Ovary (tissue), 9 donors: Measurements from ENCODE around the gene TMEM258. TPM values are rescaled to one million over a fixed set of nuclear protein-coding genes. Genes with fewer than 3 reads are reported as not detected.

Source experiments
- DNase-seq, 5 donors: peaks; one replicate each; pipeline ENCODE4 v3.0.0-alpha.2; 2019 to 2020
- H3K27ac ChIP-seq, 2 donors: fragments of 200-600 bp; one replicate each; pipeline versions ENCODE4 v1.5.1 to v1.8.0; 2019 to 2022
- H3K27me3 ChIP-seq: fragments of 200-600 bp; one replicate; pipeline ENCODE4 v1.8.0; 2022
- H3K36me3 ChIP-seq: fragments of 200-600 bp; sonication (generic); one replicate; pipeline ENCODE4 v1.5.1; 2019
- H3K4me1 ChIP-seq: one replicate; pipeline ENCODE4 v1.8.1; 2013; ENCODE audit warnings: mild to moderate bottlenecking, moderate library complexity; ENCODE audit not compliant: insufficient read depth
- H3K4me3 ChIP-seq: fragments of 200-600 bp; sonication (generic); one replicate; pipeline ENCODE4 v1.5.1; 2017
- H3K9me3 ChIP-seq, 2 donors: fragments of 200-600 bp in 1 of 2; sonication (generic) in 1 of 2; one replicate each; pipeline versions ENCODE4 v1.5.1 to v1.8.1; 2013 to 2019; ENCODE audit warnings: mild to moderate bottlenecking in 1 of 2, moderate library complexity in 1 of 2
- EP300 ChIP-seq: sonication (generic); formaldehyde crosslinking; IDR thresholded peaks from one replicate; pipeline ENCODE4 v1.6.1; 2017; ENCODE audit warnings: antibody characterized with exemption
- POLR2A ChIP-seq: fragments of 450-650 bp; IDR thresholded peaks from one replicate; pipeline ENCODE4 v1.6.1; 2017; ENCODE audit warnings: antibody characterized with exemption, mild to moderate bottlenecking, moderate library complexity
- WGBS, 3 donors: extraction: QIAGEN DNeasy Blood & Tissue Kit in 1 of 3; methylation state at CpG; one replicate each; pipeline versions ENCODE4 v1.1.5 to v1.1.7; 2013 to 2017; 5-methylcytosine and 5-hydroxymethylcytosine counted together
- intact Hi-C, 4 donors: fragments of 100-400 bp; cut with DNase I; formaldehyde crosslinking; loops; one replicate each; pipeline versions ENCODE4 v1.11.0 to v1.15.1; 2022 to 2023
- polyA plus RNA-seq, 2 donors: library from polyadenylated mRNA; stranded (reverse); fragments of 200-250 nt in 1 of 2; fragments of 350-450 nt in 1 of 2; fragmentation: Illumina TruSeq in 1 of 2; extraction: RNeasy Lipid Tissue Mini Kit (QIAGEN cat#74804) in 1 of 2; gene quantifications; one replicate each; pipeline ENCODE4 v1.2.3, GENCODE V29; 2013 to 2014
- total RNA-seq, 7 donors: library from RNA; depleted of rRNA in 2 of 7; stranded (reverse); fragments of >200 nt in 2 of 7; fragmentation: NEBNext Ultra II Directional in 3 of 7; extraction: Animal tissue kit (Norgen Biotek cat#: 25700) in 3 of 7; gene quantifications; one replicate each; pipeline versions ENCODE4 v1.1.0 to v1.2.4, GENCODE V29; 2016 to 2023
- TF ChIP-seq, protein P1 (sequence below), 3 donors: fragments of 450-650 bp in 2 of 3; fragments of 200-600 bp in 1 of 3; IDR thresholded peaks; one replicate each; pipeline versions ENCODE4 v1.5.1 to v1.8.0; 2016 to 2022; ENCODE audit warnings: antibody characterized with exemption in 3 of 3, mild to moderate bottlenecking in 1 of 3
- donor health status: DM: no; HTN: no; CAD: no; lungs with moderate emphysema.
- donor health status: DM: no; HTN: no; CAD: no.
- donor health status: Bipolar disorder and iron deficiency.
- donor health status: DM: yes; HTN: yes; CAD: no.
- donor health status: DM: no; HTN: no; CAD: no.
- donor health status: DM: yes; HTN: yes; CAD: no.

TMEM258 gene
- total and polyA plus RNA-seq, 9 donors: 32.2 to 192 (median 119) TPM

DNA sequence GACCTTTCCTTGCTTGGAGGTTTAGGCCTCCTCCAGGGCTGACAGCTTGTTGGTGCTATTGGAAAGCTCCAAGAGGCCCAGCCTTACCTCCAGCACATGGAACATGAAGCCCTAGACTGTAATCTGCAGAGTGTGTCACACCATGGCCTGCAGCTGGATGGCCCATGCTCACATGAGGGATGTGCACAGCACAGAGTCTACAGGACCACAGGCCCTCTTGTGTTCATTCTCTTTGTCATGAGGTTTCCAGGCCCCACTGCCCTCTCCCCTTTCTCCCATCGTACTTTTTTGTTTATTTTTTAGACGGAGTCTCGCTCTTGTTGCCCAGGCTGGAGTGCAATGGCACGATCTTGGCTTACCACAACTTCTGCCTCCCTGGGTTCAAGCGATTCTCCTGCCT, 14.4 kb upstream of the TMEM258 start:
- H3K4me1 ChIP-seq: no peaks in the 10 kb centered on the region
- no peak overlapping the region for H3K27ac ChIP-seq
- no peak overlapping the region for H3K4me3 ChIP-seq
- DNase-seq: no peak
- TF ChIP-seq EP300 (no peak), POLR2A (no peak)
- TF ChIP-seq, protein P1, sequence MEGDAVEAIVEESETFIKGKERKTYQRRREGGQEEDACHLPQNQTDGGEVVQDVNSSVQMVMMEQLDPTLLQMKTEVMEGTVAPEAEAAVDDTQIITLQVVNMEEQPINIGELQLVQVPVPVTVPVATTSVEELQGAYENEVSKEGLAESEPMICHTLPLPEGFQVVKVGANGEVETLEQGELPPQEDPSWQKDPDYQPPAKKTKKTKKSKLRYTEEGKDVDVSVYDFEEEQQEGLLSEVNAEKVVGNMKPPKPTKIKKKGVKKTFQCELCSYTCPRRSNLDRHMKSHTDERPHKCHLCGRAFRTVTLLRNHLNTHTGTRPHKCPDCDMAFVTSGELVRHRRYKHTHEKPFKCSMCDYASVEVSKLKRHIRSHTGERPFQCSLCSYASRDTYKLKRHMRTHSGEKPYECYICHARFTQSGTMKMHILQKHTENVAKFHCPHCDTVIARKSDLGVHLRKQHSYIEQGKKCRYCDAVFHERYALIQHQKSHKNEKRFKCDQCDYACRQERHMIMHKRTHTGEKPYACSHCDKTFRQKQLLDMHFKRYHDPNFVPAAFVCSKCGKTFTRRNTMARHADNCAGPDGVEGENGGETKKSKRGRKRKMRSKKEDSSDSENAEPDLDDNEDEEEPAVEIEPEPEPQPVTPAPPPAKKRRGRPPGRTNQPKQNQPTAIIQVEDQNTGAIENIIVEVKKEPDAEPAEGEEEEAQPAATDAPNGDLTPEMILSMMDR (IDR thresholded peaks at IDR 0.05): no peak
- H3K9me3 ChIP-seq: no peaks in the 10 kb centered on the region
- 87 to 96% (median 90%) methylated on average over 5 of the region's 5 CpGs for WGBS, 3 donors
- no peaks in the 10 kb centered on the region for H3K36me3 ChIP-seq
- no peaks in the 10 kb centered on the region for H3K27me3 ChIP-seq
- intact Hi-C loops: loop anchor here in 2 of 4 donors (5.0 to 10.0 kb wide), 2 partner anchors 56 to 68 kb away; no protein-coding TSS in a partner anchor

DNA sequence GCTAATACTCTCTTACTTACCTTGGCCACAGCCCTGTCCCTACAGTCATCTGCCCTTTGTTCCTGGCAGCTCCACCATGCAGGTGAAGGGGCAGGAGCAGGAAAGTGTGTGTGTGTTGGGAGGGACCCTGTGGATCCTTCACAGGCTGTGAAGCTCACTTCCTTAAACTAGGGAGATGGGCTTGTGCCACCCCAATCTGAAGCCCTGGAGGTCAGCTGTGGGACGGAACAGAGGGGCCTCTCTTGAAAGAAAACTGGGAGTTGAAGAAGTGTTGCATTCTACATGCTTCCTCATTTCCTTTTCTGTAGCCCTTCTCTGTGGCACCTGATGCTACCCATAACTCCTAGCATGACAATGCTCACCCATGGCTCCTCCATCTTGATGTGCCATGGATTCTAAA, 12.7 kb upstream of the TMEM258 start:
- Histone ChIP-seq H3K4me1 (no peaks in the 10 kb centered on the region), H3K27me3 (no peaks in the 10 kb centered on the region), H3K9me3 (no peaks in the 10 kb centered on the region), H3K36me3 (no peaks in the 10 kb centered on the region), H3K27ac (no peak overlapping the region), H3K4me3 (no peak overlapping the region)
- TF ChIP-seq, protein P1 (IDR thresholded peaks at IDR 0.05): no peak
- TF ChIP-seq POLR2A: no peak
- TF ChIP-seq EP300: no peak
- DNase-seq: no peak
- 87 to 95% (median 94%) methylated on average over 1 of the region's 1 CpG for WGBS, 3 donors
- intact Hi-C loops: loop anchor here in 2 of 4 donors (5.0 to 10.0 kb wide), 2 partner anchors 57 to 70 kb away; no protein-coding TSS in a partner anchor

DNA sequence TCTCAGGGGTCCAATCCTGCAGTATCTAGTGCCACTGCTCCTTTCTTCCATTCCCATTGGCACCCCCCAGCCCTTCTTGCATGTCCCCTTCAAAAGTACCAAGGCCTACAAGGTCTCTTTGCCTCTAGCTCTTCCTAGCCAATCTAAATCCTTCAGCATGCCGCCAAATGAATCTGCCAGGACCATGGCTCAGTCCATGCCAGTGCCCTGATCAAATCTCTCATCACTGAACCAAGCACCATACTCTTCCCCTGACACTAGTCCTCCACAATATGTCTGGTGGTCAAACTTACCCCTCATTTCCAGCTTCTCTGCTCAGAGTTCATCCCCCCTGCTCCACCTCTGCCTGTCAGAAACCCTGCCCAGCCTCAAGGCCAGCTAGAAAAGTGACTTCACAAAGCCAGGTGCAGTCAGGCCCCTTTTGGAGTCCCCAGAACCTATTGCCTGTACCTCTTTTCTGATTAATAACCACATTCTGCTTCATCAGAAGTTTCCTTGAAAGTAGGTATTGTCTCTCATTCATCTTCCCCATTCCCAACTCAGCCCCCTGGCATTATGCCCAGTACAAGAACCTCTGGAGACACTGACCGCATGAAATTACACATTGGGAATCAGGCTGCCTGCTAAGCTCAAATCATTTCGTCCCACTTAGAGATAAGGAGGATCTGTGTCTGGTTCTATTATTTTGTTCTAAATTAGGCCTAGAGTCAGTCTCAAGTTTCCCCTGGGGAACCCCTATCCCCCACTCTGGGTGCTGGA, 11.7 kb upstream of the TMEM258 start:
- no peak overlapping the region for H3K27ac ChIP-seq
- H3K4me1 ChIP-seq: no peaks in the 10 kb centered on the region
- H3K4me3 ChIP-seq: no peak overlapping the region
- no peaks in the 10 kb centered on the region for H3K9me3 ChIP-seq
- H3K27me3 ChIP-seq: no peaks in the 10 kb centered on the region
- DNase-seq: no peak
- intact Hi-C loops: loop anchor here in 1 of 4 donors (10.0 kb wide), 1 partner anchor 71 kb away; no protein-coding TSS in a partner anchor
- no peaks in the 10 kb centered on the region for H3K36me3 ChIP-seq
- WGBS, 3 donors: 46 to 60% (median 60%) methylated on average over 3 of the region's 3 CpGs
- TF ChIP-seq, protein P1 (IDR thresholded peaks at IDR 0.05): no peak
- TF ChIP-seq POLR2A: no peak
- no peak for TF ChIP-seq EP300

DNA sequence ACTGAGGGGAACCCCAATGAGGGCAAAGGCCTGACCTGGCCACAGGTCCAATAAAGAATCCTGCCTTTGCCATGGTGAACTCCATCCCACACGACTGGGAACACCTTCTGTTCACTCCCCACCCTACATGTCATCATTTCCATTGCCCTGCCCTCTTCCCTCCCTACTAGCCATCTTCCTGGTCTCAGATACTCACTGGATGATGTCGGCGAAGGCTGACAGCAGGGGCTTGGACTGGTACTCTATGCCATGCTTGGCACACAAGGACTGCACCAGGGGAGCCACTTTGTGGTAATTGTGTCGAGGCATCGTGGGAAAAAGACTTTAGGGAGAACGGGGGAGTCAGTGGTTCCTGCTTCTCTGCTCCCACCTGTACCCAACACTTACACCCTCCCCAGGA, 10.2 kb upstream of the TMEM258 start:
- Histone ChIP-seq H3K4me3 (no peak overlapping the region), H3K36me3 (no peaks in the 10 kb centered on the region), H3K9me3 (no peaks in the 10 kb centered on the region), H3K27ac (no peak overlapping the region), H3K4me1 (no peaks in the 10 kb centered on the region), H3K27me3 (no peaks in the 10 kb centered on the region)
- DNase-seq: no peak
- intact Hi-C loops: loop anchor here in 1 of 4 donors (10.0 kb wide), 1 partner anchor 72 kb away; no protein-coding TSS in a partner anchor
- TF ChIP-seq EP300 (no peak), POLR2A (no peak)
- TF ChIP-seq, protein P1 (IDR thresholded peaks at IDR 0.05): no peak
- WGBS, 3 donors: 82 to 85% (median 85%) methylated on average over 6 of the region's 6 CpGs
